Measurements from ENCODE around the gene YRDC. TPM values are rescaled to one million over a fixed set of nuclear protein-coding genes. Genes with fewer than 3 reads are reported as not detected.

YRDC gene
- total and polyA plus RNA-seq, 2 donors from 2014 or later, result 9.0 to 11.0 TPM

GRCh38 chr1:37840711-37841110, 32.7 kb upstream of the YRDC start:
- Histone ChIP-seq H3K27me3 (ENCODE audit: control insufficient read depth, insufficient read depth, low read length) (no peaks in the 10 kb centered on the region), H3K9me3 (ENCODE audit: control insufficient read depth in 2 of 3, insufficient read depth in 1 of 3, low read length in 3 of 3) (no peaks in the 10 kb centered on the region), H3K4me1 (ENCODE audit: control insufficient read depth in 2 of 3, insufficient read depth in 2 of 3, low read depth in 1 of 3, low read length in 3 of 3) (peaks cover 0 to 11% (median 10%) of the 10 kb centered on the region in 3 donors), H3K9ac (ENCODE audit: low read length in 3 of 3) (no peak overlapping the region), H3K27ac (ENCODE audit: low read depth in 2 of 2, low read length in 2 of 2) (no peak overlapping the region), H3K36me3 (ENCODE audit: control insufficient read depth in 2 of 3, insufficient read depth in 3 of 3, low read length in 3 of 3) (peaks cover 10 to 18% (median 10%) of the 10 kb centered on the region in 3 donors), H3K4me3 (ENCODE audit: low read length in 3 of 3) (no peak overlapping the region)
- FAIRE-seq (no peak), DNase-seq (no peak)
- intact Hi-C loops (cut with DNase I), result no loop called here
- no peak for TF ChIP-seq CTCF (IDR thresholded peaks at IDR 0.05; ENCODE audit: borderline replicate concordance, extremely low read depth, insufficient read depth)

- intact Hi-C loops (cut with DNase I), result no loop called here
- no peaks in the 10 kb centered on the region for H3K27me3 ChIP-seq (ENCODE audit: control insufficient read depth, insufficient read depth, low read length)
- H3K27ac ChIP-seq (ENCODE audit: low read depth in 2 of 2, low read length in 2 of 2), result no peak overlapping the region
- no peak overlapping the region for H3K4me3 ChIP-seq (ENCODE audit: low read length in 3 of 3)
- peaks cover 0 to 7% (median 4%) of the 10 kb centered on the region in 3 donors for H3K4me1 ChIP-seq (ENCODE audit: control insufficient read depth in 2 of 3, insufficient read depth in 2 of 3, low read depth in 1 of 3, low read length in 3 of 3)
- DNase-seq (no peak), FAIRE-seq (no peak)
- TF ChIP-seq CTCF (IDR thresholded peaks at IDR 0.05; ENCODE audit: borderline replicate concordance, extremely low read depth, insufficient read depth), result no peak
- no peak overlapping the region for H3K9ac ChIP-seq (ENCODE audit: low read length in 3 of 3)
- H3K36me3 ChIP-seq (ENCODE audit: control insufficient read depth in 2 of 3, insufficient read depth in 3 of 3, low read length in 3 of 3), result peaks cover 15 to 27% (median 19%) of the 10 kb centered on the region in 3 donors
- H3K9me3 ChIP-seq (ENCODE audit: control insufficient read depth in 2 of 3, insufficient read depth in 1 of 3, low read length in 3 of 3), result no peaks in the 10 kb centered on the region
Measured at GRCh38 chr1:37839676-37840075, 31.7 kb upstream of the YRDC start.

DNA sequence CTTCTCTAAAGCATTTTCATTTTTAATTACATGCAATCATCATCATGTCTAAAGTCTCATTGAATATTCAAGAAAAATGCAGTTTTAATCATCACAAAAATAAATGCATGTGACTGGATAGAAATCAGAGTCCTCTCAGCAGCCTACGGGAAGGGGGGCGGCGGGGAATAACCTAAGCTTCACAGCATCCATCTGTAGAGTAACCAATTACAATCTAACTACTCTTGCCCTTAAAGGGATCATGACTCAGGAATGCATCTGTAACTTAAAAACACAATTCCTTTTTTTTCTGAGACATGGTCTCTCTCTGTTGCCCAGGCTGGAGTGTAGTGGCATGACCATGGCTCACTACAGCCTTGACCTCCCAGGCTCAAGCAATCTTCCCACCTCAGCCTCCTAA, 28.8 kb upstream of the YRDC start:
- no peak for TF ChIP-seq CTCF (IDR thresholded peaks at IDR 0.05; ENCODE audit: borderline replicate concordance, extremely low read depth, insufficient read depth)
- DNase-seq, result no peak
- Histone ChIP-seq H3K4me1 (ENCODE audit: control insufficient read depth in 2 of 3, insufficient read depth in 2 of 3, low read depth in 1 of 3, low read length in 3 of 3) (no peaks in the 10 kb centered on the region), H3K9me3 (ENCODE audit: control insufficient read depth in 2 of 3, insufficient read depth in 1 of 3, low read length in 3 of 3) (no peaks in the 10 kb centered on the region), H3K27ac (ENCODE audit: low read depth in 2 of 2, low read length in 2 of 2) (no peak overlapping the region), H3K9ac (ENCODE audit: low read length in 3 of 3) (no peak overlapping the region), H3K36me3 (ENCODE audit: control insufficient read depth in 2 of 3, insufficient read depth in 3 of 3, low read length in 3 of 3) (peaks cover 23 to 42% (median 30%) of the 10 kb centered on the region in 3 donors), H3K27me3 (ENCODE audit: control insufficient read depth, insufficient read depth, low read length) (no peaks in the 10 kb centered on the region), H3K4me3 (ENCODE audit: low read length in 3 of 3) (no peak overlapping the region)
- no peak for FAIRE-seq
- intact Hi-C loops (cut with DNase I), result no loop called here

DNA sequence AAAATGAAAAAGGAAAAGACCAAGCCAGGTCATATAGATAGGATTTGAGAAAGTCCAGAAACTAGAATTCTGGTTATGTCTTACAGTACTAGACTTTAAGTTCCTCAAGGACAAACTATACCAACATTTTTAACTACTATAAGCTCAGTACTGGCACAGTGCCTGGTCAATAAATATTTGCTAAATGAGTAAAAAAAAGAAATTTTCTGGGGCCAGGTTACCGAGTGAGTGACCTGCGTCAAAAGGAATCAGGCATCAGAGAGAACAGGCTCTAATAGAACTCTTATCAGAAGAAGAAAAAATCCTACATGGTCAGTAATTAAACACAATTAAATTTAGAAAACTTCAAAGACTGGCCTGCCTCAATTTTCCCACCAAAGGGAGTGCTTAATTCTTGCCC, 23.8 kb upstream of the YRDC start:
- no peak for TF ChIP-seq CTCF (IDR thresholded peaks at IDR 0.05; ENCODE audit: borderline replicate concordance, extremely low read depth, insufficient read depth)
- DNase-seq, result no peak
- no peak for FAIRE-seq

More for the DNA sequence above, 23.8 kb upstream of the YRDC start:
- H3K27me3 ChIP-seq (ENCODE audit: control insufficient read depth, insufficient read depth, low read length), result no peaks in the 10 kb centered on the region
- H3K27ac ChIP-seq (ENCODE audit: low read depth in 2 of 2, low read length in 2 of 2), result no peak overlapping the region
- H3K9ac ChIP-seq (ENCODE audit: low read length in 3 of 3), result no peak overlapping the region
- intact Hi-C loops (cut with DNase I), result no loop called here
- no peak overlapping the region for H3K4me3 ChIP-seq (ENCODE audit: low read length in 3 of 3)
- H3K9me3 ChIP-seq (ENCODE audit: control insufficient read depth in 2 of 3, insufficient read depth in 1 of 3, low read length in 3 of 3), result no peaks in the 10 kb centered on the region
- peaks cover 13 to 32% (median 24%) of the 10 kb centered on the region in 3 donors for H3K36me3 ChIP-seq (ENCODE audit: control insufficient read depth in 2 of 3, insufficient read depth in 3 of 3, low read length in 3 of 3)
- H3K4me1 ChIP-seq (ENCODE audit: control insufficient read depth in 2 of 3, insufficient read depth in 2 of 3, low read depth in 1 of 3, low read length in 3 of 3), result no peaks in the 10 kb centered on the region
